Measurements from ENCODE around the gene PDE11A.

GRCh38 chr2:177880285-177880684, 192.3 kb downstream of the PDE11A start:
- TF ChIP-seq CTCF (IDR thresholded peaks at IDR 0.05) (no peak), POLR2A (IDR thresholded peaks at IDR 0.05) (no peak)

All from adrenal gland (tissue), 5 donors.